Neural crest cell (in vitro differentiated cells): Measurements from ENCODE around the gene VRK2. TPM values are rescaled to one million over a fixed set of nuclear protein-coding genes. Genes with fewer than 3 reads are reported as not detected.

ENCODE experiments used
- DNase-seq: peaks from one replicate; pipeline ENCODE4 v3.0.0; 2021; ENCODE audit warnings: low read depth, mixed read lengths, low spot score
- H3K27ac Mint-ChIP-seq: one replicate; pipeline ENCODE4 v1.8.0; 2021; ENCODE audit warnings: mild to moderate bottlenecking, mixed read lengths; ENCODE audit not compliant: unreplicated experiment
- H3K27me3 Mint-ChIP-seq: 2 replicates; pipeline ENCODE4 v1.8.0; 2021; ENCODE audit warnings: low read depth, mild to moderate bottlenecking, mixed read lengths
- H3K36me3 Mint-ChIP-seq: 2 replicates; pipeline ENCODE4 v1.8.0; 2021; ENCODE audit warnings: low read depth, mild to moderate bottlenecking, mixed read lengths
- H3K4me1 Mint-ChIP-seq: 2 replicates; pipeline ENCODE4 v1.8.0; 2021; ENCODE audit warnings: mixed read lengths
- H3K4me3 Mint-ChIP-seq: one replicate; pipeline ENCODE4 v1.8.0; 2021; ENCODE audit warnings: mild to moderate bottlenecking, mixed read lengths
- H3K9me3 Mint-ChIP-seq: 2 replicates; pipeline ENCODE4 v1.8.0; 2021; ENCODE audit warnings: mixed read lengths
- long read RNA-seq: library from polyadenylated mRNA; unstranded; transcript quantifications from one replicate; pipeline ENCODE4 v2.0.0, GENCODE V29; 2020
- total RNA-seq: library from RNA; stranded (reverse); gene quantifications from 2 replicates; pipeline ENCODE4 v1.2.1, GENCODE V29; 2021
- TF ChIP-seq, protein P1 (sequence below): fragments of 200-600 bp; sonication (generic); conservative IDR thresholded peaks from 2 replicates; pipeline ENCODE4 v1.5.0; 2021; ENCODE audit warnings: antibody characterized with exemption, mild to moderate bottlenecking

Gene VRK2
- total RNA-seq, result 21.4 TPM in 2 replicates
- long read RNA-seq, transcript VRK2-201 (13 exons, 1,888 nt), result major isoform, 14 of 42 reads
- long read RNA-seq, partial matches to known transcripts, result 4 of 42 reads
- long read RNA-seq, other reads (novel, unspliced or antisense), result 24 of 42 reads

DNA sequence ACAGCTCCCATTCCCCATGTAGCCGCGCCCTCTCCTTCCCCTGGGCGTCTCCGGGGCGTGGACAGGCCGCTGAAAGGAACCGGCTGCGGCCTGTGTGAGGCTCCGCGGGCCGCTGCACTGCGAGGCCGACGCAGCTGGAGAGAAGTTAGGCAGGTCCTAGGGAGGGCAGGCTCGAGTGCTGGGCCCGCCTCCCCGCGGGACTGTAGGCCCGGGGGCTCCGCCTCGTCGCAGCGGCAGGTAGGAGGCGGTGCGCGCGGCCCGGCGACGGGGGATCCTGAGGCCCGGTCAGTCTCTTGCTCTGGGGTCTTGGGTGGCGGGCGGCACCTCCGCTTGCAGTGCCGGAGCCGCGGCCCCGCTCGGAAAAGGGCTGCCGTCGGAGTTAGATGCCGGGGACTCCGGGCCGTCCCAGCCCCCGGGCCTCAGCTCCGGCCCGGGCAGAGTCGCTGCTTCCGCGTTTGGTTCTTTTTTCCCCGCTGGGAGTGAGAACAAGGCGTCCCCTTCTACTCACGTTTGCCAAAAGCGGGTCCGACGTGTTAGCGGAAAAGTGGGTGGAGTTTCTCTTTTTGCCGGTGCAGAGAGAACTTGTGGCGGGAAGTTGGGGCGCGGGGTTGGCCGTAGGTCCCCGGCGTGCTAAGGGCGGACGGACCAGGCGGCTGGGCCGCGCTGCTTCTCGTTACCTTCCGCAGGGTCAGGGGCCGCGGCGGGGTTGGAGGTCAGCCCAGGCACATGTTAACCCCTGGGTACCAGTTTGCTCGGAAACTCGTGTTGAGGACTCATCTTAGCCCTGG, at the start of gene VRK2:
VRK2 (plus strand) TSS at position 222 of the 788 bp plus-strand sequence. CDS start 2,026 bp downstream, outside the sequence.
- Mint-ChIP-seq H3K27me3 (no peaks in the 10 kb centered on the region), H3K36me3 (peaks cover 3% of the 10 kb centered on the region), H3K4me3 (peak within 1 kb of the TSS; percentile 90), H3K27ac (peak within 1 kb of the TSS; percentile 84), H3K9me3 (no peaks in the 10 kb centered on the region), H3K4me1 (peaks cover 29% of the 10 kb centered on the region)
- TF ChIP-seq, protein P1, sequence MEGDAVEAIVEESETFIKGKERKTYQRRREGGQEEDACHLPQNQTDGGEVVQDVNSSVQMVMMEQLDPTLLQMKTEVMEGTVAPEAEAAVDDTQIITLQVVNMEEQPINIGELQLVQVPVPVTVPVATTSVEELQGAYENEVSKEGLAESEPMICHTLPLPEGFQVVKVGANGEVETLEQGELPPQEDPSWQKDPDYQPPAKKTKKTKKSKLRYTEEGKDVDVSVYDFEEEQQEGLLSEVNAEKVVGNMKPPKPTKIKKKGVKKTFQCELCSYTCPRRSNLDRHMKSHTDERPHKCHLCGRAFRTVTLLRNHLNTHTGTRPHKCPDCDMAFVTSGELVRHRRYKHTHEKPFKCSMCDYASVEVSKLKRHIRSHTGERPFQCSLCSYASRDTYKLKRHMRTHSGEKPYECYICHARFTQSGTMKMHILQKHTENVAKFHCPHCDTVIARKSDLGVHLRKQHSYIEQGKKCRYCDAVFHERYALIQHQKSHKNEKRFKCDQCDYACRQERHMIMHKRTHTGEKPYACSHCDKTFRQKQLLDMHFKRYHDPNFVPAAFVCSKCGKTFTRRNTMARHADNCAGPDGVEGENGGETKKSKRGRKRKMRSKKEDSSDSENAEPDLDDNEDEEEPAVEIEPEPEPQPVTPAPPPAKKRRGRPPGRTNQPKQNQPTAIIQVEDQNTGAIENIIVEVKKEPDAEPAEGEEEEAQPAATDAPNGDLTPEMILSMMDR, result no peak
- DNase-seq, result peak; percentile 61

GRCh38 chr2:58006256-58006951, 40.2 kb upstream of the VRK2 start:
- Mint-ChIP-seq H3K9me3 (peaks cover 4% of the 10 kb centered on the region), H3K4me3 (no peak overlapping the region), H3K27ac (no peak overlapping the region), H3K4me1 (no peaks in the 10 kb centered on the region), H3K36me3 (no peaks in the 10 kb centered on the region), H3K27me3 (no peaks in the 10 kb centered on the region)
- DNase-seq, result no peak
- TF ChIP-seq, protein P1, result no peak

DNA sequence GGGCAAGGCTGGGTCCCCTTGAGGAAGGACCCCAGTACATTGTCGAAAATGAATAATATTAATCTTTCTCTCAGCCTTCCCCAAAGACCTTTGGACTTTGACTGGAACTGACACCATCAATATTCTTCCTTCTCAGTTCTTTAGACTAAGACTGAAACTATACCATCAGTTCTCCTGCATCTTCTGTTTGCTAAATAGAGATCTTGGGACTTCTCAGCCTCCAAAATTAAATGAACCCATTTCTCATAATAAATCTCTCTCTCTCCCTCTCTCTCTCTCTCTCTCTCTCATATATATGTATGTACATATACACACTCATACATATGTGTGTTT, 39.7 kb upstream of the VRK2 start:
- Mint-ChIP-seq H3K27me3 (no peaks in the 10 kb centered on the region), H3K27ac (no peak overlapping the region), H3K4me1 (no peaks in the 10 kb centered on the region), H3K36me3 (no peaks in the 10 kb centered on the region), H3K4me3 (no peak overlapping the region), H3K9me3 (peaks cover 4% of the 10 kb centered on the region)
- no peak for DNase-seq
- TF ChIP-seq, protein P1, result no peak

GRCh38 chr2:58010599-58010998, 36.0 kb upstream of the VRK2 start:
- no peaks in the 10 kb centered on the region for H3K27me3 Mint-ChIP-seq
- no peaks in the 10 kb centered on the region for H3K4me1 Mint-ChIP-seq
- no peak overlapping the region for H3K4me3 Mint-ChIP-seq
- H3K36me3 Mint-ChIP-seq, result no peaks in the 10 kb centered on the region
- no peak overlapping the region for H3K27ac Mint-ChIP-seq
- H3K9me3 Mint-ChIP-seq, result peaks cover 6% of the 10 kb centered on the region
- TF ChIP-seq, protein P1, result no peak
- no peak for DNase-seq

- no peak overlapping the region for H3K27ac Mint-ChIP-seq
- no peak for DNase-seq
- H3K27me3 Mint-ChIP-seq, result no peaks in the 10 kb centered on the region
- H3K9me3 Mint-ChIP-seq, result peaks cover 2% of the 10 kb centered on the region
- no peak overlapping the region for H3K4me3 Mint-ChIP-seq
- H3K4me1 Mint-ChIP-seq, result no peaks in the 10 kb centered on the region
- TF ChIP-seq, protein P1, result no peak
- peaks cover 6% of the 10 kb centered on the region for H3K36me3 Mint-ChIP-seq
Observed at GRCh38 chr2:58019229-58019628, 27.4 kb upstream of the VRK2 start.
